HG03439 (cell line): ENCODE data around the gene TIMM13.
A peak's percentile ranks its signal among the peaks of the same experiment; 100 is the strongest.

ENCODE experiments used
- ATAC-seq: cut with Tn5 transposase; IDR thresholded peaks from one replicate; pipeline ENCODE4 v1.9.1; 2021; ENCODE audit warnings: mild to moderate bottlenecking, moderate library complexity; ENCODE audit not compliant: unreplicated experiment

The TIMM13 gene

DNA sequence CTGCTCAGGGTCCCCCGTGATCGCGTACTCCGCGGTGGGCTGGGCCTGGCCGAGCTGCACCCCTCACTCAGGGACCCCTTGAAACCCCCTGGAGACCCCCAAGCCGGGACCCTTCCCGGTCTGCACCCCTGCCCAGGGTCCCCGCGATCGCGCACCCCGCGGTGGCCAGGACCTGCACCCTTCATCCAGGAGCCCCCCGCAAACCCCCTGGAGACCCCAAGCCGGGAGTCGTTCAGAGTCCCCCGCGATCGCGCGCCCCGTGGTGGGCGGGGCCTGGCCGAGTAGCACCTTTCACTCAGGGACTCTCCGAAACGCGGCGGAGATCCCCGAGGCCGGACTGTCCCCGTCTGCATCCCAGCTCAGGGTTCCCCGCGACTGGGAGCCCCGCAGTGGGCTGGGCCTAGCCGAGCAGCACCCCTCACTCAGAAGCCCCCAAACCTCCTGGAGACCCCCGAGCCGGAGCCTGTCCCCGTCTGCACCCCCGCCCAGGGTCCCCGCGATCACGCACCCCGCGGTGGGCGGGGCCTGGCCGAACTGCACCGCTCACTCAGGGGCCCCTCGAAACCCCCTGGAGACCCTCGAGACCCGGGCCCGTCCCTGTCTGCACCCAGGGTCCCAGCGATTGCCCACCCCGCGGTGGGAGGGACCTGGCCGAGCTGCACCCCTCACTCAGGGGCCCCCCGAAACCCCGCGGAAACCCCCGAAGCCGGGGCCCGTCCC lies 28.6 kb upstream of the TIMM13 start:
- peak; percentile 17 for ATAC-seq

DNA sequence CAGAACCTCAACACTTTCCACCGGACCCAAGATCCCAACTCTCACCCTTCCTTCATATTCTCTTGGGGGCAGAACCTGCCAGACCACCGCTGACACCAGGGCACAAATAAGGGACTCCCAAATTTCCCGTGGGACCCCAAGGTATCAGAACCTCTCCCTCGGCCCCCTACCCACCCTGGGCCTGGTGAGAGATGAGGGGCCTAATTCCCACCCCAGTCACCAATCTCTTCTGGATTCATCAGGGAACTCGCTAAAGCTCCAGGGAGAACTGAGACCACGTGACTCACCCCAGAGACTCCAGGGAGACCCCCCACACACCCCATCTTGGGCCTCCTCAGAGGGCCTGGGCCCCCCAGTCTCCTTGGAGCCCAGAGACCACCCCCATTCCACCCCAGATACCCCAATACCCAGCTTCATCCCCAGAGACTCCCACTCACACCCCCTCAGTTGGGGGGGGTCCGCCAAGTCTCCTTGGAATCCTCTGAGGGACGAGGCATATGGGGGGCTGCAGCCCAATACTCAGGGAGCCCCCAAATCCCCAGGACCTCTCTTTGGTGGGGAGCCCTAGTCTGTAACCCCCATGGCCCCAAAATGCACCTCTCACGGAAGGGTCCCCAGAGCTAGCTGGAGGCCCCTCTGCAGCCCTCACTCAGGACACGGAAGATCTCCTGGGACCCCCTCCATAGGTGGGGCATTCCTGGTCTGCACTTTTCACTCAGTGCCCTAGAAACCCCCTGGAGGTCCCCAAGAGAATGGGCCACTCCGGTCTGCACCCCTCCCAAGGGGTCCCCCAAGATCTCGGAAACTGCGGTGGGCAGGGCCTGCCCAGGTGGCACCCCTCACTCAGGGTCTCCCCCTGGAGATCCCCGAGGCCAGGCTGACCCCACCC lies 27.8 kb upstream of the TIMM13 start:
- no peak for ATAC-seq

DNA sequence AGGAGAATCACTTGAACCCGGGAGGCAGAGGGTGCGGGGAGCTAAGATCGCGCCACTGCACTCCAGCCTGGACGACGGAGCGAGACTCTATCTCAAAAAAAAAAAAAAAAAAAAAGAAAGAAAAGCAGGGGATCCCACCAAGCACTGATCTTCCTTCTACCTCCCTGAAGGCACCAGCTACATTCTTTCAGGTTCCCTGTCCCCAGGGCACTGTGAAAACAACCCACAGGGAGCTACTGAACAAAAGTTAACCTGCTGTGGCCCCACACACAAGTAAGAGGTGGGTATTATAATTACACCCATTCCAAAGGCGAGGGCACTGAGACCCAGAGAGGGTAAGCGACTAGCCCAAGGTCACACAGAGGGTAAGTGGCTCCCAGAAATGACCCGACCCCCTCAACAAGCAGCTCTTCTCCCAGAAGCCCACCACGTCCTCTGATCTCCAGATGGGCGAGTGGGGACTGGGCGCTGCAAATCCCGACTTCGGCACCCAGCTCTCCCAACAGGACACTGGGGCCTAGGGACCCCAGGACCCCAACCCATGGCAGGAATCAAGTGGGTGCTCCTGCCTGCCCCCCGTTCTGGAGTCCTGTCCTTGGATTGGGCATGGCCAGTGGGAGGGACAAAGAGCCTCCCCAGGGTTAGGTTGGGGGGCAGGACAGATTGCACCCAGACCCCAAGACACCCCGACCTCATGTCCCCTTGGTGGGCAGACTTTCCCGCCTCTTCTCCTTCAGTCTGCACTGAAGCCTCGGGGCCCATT lies 27.0 kb upstream of the TIMM13 start:
- ATAC-seq: no peak

DNA sequence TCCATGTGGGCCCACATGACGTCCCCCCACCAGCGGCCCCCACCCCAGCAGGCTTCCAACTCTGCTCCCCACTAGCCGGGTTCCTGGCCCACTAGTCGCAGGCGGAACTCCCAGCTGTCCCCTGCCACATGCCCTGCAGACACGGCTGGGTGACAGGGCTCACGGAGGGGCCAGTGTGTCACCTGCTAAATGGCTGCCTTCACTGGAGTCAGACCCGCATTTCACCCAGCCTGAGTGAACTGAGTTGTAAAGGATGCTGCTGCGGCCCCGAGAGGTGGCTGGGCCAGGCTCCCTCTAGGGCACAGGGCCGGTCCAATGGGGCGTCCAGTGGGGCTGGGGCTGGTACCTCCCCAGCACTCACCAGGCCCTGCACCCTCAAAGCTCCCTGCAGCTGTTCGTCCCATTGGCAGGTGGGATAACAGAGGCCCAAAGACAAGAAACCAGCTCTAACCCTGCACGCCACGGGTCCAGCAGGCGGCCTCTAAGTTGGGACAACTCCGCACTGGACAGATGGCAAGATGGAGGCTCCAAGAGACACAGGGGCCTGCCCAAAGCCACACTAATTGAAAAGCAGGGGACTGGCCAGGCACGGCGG lies 26.1 kb upstream of the TIMM13 start:
- ATAC-seq: no peak

DNA sequence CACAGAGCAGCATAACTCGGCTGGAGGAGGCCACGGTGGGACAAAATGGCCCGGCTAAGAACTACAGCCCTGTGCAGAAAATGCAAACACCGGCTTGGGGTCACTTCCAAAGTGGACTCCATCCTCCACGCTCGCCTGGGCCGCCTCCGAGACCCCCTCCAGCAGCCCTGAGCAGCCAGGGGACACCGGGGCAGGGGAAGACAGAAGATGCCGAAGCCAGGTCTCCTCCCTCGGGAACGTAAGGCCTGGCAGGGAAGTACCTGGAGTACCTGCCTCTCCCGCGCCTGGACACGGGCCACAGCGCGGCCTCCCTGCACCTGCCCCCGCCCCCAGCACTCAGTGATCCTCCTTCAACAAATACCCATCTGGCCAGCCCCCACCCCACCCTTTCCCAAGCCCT lies 24.4 kb upstream of the TIMM13 start:
- ATAC-seq: no peak

DNA sequence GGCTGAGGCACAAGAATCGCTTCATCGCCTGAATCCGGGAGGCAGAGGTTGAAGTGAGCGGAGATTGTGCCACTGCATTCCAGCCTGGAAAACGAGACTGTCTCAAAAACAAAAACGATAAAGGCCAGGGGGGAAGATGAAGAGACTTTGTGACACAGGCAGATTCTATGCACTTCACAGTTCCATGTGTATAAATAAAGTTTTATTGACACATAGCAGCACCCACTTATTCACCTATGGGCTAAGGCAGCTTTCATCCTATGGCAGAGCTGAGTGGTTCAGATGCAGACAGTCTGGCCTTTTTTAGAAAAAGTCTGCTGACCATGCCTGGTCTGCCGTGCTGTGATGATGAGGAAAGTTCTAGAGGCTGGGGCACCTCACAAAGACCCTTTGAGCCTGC lies 23.8 kb upstream of the TIMM13 start:
- no peak for ATAC-seq

DNA sequence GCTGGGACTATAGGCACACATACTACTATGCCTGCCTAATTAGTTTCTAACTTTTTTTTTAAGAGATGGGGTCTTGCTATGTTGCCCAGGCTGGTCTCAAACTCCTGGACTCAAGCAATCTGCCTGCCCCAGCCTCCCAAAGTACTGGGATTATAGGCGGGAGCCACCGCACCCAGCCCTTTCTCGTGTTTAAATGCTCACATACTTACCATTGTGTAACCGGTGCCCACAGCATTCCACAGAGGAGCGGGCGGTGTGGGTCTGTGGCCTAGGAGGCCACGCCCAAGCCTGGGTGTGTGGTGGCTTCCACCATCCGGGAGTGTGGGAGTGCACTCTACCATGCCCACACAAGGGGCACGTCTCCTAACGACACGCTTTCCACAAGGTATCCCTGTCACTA lies 21.6 kb upstream of the TIMM13 start:
- ATAC-seq: no peak

DNA sequence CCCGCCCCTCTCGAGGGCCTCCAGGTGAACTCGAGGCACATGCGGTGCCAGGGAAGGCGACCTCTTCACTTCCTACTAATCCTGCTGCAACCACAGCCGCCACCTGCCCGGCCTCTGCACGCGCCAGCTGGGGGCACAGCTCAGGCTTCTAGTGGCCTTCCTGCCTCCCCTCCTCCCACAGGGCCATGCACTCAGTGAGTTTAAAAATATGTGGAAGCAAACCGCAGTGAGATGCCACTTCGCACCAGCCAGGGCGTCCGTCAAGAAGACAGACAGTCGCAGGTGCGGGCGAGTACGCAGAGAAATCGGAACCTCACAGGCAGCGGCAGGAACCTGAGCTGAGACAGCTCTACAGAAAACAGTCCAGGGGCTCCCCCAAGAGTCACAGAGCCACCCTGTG lies 19.0 kb upstream of the TIMM13 start:
- ATAC-seq: no peak

DNA sequence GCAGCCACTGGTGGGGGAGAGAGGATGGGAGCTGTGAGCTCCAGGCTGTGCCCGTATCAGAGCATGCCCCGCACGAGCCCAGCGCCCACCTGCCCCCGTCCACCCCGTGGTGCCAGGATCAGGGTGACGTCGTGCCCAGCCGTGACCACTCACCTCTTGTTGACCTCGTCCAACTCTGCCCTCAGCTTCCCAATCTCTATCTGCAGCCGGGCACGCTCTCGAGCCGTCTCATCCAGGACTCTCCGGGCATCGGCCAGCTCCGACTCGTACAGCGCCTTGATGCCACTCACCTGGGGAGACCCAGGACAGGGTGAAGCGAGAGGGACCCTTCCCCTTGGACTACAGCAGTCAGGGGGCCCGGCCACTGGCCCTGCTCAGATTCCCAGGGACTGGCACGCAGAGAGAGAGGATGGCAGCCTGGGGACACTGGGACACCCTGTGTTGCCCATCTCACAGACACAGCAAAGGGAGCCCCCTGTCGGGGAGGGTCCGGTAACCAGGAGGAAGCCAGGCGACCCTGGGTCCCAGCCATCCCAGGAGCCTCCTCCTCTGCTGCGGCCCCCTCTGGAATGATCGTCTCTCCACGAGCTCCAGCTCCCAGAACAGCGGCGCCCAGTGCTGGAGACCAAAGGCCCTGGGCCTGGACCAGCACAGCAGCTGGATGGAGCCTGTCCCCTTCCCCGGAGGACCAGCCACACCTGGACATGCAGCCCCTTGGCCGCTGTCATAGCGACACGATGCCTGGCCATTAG lies 17.0 kb upstream of the TIMM13 start:
- no peak for ATAC-seq

DNA sequence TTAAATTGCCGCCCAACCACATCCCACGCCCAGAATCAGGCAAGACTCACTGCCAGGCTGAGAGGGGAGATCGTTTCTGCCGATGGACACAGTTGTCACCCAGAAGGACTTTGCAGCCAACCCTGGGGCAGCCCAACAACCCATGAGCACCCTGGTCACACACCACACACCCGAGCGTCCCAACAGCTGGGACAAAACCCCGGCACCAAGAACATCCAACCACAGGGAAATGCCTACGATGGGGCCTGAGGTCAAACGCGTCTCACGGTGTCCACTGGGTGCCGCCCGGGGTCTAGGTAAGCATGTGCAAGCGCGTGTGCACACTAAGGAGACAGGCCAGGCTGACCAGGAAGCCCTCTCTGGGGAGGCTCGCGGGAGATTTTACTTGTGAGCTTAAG lies 16.4 kb upstream of the TIMM13 start:
- ATAC-seq: no peak

DNA sequence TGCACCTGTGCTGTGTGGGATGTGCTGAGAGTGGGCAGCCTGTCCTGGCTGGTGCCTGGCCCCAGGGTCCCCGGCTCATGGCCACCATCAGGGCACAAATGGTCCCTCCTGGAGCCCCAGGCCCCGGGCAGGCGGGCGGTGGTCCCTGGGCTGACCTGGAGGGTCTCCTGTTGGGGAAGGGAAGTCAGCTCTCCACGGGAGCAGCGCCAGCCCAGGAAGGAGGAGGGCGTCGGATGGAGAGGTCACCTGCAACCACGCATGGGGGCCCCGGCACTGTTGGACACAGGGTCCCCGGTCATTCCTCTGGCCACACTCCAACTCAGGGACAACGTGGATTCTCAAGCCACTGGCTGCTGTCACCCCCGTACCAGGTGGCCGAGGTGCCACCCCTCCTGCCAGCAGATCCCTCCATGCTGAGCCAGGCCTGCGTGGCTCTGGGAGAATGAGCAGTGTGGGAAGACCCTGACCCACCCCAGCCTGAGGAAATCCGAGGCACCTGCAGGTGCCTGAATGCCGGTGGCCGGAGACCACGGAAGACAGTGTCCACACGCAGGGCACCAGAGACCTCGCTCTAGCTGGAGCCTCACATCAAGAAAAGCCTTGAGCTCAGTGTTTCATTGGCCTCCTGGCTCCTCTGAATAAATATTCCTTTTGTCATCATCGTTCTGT lies 15.9 kb upstream of the TIMM13 start:
- ATAC-seq: no peak

DNA sequence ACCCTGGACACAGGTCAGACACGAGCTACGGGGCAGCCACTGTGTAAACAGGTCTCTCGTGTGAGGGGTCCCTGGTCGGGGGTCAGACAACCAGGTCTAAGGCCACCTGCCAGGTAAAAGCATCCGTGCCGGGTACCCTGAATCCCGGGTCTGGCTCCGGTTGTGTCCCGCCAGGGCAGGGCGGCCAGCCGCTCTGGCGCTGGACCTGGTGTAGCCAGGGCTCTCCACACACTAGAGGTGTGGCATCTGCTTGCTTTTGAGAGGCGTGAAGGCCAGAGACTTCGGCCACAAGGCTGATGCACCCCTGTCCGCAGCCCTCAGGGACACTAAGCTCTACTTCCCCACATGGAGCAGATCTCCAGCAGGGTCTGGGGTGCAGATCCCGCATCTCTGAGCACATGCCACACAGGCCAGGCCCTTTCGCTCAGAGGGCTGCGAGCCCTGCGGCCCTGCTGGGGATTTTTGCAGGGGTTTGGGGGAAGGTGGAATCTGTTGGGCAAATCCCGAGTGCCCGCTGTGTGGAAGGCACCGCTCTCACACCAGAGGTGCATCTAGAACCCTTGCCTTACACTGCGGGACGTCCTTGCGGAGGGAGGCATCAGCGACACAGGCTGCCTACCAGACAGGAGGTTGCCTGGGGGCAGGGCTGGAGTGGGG lies 13.8 kb upstream of the TIMM13 start:
- no peak for ATAC-seq

DNA sequence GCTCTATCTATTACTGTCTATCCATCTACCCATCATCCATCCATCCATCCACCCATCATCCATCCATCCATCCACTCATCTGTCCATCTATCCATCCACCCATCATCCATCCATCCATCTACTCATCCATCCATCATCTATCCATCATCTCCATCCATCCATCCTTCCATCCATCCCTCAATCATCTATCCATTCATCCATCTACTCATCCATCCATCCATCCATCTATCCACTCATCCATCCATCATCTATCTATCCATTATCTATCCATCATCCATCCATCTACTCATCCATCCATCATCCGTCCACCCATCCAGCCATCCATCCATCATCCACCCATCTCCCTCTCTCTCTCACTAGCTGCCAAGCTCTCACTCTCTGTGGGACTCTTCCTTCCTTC lies 13.1 kb upstream of the TIMM13 start:
- no peak for ATAC-seq

DNA sequence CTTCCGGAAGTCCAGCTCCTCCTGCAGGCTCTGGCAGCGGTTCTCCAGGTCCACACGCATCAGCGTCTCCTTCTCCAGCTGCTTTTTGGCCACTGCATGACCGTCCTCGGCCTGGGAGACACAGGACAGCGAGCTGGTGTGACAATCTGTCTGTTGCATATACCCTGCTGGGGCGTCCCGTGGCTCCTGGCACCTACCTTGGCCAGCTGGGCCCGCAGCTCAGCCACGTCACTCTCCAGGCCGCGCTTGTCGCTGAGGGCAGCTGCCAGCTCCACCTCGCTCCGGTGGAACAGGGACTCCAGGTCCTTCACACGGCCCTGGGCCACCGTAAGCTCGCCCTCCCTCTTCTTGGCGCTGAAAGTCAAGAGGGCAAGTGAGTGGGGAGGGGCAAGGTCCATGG lies 10.8 kb upstream of the TIMM13 start:
- ATAC-seq: no peak

DNA sequence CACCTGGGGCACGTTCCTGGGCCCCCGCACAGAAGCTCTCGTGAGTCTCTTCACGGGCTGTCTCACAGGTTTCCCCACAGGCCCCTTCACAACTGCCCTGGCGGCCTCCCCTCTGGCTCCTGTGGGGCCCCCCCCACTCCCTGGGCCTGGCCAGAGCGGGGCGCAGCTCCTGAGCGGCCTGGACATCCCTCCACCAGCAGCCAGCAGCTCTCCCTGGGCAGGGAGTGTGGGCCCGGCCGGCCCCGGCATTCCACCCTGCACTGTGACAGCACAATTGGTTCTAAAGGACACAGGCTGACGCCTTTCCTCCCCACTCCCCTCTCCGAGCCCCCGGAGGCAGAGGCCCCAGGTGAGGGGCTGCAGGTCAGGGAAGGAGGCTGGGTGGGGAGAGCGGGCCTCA lies 9.5 kb upstream of the TIMM13 start:
- ATAC-seq: no peak

DNA sequence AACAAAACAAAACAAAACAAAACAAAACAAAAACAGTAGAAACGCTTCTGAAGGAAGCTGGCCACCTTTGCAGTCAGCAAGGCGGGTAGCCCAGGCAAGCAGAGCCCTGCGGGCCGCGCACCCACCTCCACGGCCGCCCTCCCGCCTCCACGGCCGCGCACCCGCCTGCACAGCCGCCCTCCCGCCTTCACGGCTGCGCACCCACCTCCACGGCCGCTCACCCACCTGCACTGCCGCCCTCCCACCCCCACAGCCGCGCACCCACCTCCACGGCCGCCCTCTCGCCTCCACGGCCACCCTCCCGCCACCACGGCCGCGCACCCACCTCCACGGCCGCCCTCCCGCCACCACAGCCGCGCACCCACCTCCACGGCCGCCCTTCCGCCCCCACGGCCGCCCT lies 9.0 kb upstream of the TIMM13 start:
- no peak for ATAC-seq

DNA sequence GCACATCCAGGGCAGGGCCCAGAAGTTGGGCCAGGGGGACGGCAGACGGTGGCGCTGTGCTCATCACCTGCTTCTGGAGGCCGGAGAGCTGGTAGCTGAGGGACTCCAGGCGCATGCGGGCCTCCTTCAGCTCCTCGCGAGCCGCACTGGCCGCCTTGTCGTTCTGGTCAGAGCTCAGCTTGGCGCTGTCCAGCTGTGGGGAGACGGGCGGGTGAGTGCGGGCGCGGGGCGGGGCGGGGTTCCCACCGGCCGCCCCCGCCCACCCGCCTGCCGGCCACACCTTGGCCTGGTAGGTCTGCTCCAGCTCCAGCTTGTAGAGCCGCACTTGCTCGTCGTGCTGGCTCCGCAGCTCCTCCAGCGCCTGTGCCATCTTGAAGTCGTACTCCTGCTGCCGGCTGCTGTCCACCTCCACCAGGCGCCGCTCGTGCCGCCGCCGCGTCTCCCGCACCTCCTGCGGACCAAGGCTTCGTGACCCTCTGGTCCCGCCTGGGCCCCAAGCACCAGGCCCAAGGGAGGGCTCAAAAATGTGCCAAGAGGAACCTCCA lies 7.4 kb upstream of the TIMM13 start:
- ATAC-seq: no peak

DNA sequence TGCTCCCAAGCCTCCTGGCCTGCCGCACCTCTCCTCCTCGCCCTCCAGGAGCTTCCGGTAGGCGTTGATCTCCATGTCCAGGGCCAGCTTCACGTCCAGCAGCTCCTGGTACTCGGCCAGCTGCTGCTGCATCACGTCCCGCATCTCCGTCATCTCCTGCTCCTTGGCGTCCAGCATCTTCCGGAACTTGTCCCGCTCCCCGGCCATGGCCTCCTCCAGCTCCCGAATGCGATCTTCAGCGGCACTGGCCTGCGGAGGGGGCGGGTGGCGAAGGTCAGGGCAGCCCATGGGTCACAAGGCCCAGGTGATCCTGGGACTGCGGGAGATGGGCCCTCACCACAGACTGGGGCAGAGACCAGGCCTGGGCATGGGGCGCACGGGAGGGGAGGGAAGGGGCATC lies 6.9 kb upstream of the TIMM13 start:
- ATAC-seq: no peak

DNA sequence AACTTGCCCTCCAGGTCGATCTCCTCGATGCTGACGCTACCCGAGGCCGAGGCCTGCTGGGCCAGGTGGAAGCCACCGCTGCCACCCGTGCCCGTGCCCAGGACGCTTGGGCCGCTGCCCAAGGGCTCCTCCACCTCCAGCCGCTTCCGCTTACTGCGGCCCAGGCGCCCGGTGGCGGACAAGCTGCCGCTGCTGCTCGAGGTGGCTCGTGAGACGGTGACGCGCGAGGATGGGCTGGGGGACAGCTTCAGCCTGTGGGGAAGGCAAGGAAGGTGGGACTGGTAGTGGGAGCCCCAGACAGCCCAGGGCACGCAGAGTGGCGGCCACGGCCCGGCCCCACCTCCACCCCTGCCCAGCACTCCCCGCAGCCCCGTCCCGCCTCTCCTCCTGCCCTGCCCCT lies 6.5 kb upstream of the TIMM13 start:
- no peak for ATAC-seq
